ENCODE measurements around the gene KCNT1. TPM values are rescaled to one million over a fixed set of nuclear protein-coding genes. Genes with fewer than 3 reads are reported as not detected.

The KCNT1 gene
- total and polyA plus RNA-seq, 10 of the 15 experiments (the other 5 are each of a cell fraction or from before 2014, with no cell fraction given), result not detected

DNA sequence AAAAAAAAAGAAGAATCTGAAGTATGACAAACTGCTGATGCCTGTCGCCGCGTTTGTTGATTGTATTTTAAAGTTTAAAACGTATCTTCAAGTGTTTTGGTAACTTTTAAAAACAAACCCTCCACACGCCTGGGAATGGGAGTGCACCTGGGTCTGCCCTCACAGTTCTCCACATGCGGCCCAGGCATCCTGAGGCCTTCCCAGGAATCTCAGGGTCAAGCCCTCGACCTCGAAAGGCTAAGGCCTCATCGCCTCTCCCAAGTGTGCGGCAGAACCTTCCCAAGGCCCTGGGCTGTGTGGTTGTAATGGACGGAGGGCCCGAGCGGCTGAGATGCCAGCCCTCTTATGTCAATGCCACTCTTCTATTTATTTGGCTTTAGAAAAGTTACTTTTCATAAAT, 111.0 kb downstream of the KCNT1 start (continued):
- TF ChIP-seq, protein P1, sequence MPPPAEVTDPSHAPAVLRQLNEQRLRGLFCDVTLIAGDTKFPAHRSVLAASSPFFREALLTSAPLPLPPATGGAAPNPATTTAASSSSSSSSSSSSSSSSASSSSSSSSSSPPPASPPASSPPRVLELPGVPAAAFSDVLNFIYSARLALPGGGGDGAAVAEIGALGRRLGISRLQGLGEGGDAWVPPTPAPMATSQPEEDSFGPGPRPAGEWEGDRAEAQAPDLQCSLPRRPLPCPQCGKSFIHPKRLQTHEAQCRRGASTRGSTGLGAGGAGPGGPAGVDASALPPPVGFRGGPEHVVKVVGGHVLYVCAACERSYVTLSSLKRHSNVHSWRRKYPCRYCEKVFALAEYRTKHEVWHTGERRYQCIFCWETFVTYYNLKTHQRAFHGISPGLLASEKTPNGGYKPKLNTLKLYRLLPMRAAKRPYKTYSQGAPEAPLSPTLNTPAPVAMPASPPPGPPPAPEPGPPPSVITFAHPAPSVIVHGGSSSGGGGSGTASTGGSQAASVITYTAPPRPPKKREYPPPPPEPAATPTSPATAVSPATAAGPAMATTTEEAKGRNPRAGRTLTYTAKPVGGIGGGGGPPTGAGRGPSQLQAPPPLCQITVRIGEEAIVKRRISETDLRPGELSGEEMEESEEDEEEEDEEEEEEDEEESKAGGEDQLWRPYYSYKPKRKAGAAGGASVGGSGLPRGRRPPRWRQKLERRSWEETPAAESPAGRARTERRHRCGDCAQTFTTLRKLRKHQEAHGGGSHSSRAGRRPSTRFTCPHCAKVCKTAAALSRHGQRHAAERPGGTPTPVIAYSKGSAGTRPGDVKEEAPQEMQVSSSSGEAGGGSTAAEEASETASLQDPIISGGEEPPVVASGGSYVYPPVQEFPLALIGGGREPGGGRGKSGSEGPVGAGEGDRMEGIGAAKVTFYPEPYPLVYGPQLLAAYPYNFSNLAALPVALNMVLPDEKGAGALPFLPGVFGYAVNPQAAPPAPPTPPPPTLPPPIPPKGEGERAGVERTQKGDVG (CRISPR knock-in tag; IDR thresholded peaks at IDR 0.05), result no peak

DNA sequence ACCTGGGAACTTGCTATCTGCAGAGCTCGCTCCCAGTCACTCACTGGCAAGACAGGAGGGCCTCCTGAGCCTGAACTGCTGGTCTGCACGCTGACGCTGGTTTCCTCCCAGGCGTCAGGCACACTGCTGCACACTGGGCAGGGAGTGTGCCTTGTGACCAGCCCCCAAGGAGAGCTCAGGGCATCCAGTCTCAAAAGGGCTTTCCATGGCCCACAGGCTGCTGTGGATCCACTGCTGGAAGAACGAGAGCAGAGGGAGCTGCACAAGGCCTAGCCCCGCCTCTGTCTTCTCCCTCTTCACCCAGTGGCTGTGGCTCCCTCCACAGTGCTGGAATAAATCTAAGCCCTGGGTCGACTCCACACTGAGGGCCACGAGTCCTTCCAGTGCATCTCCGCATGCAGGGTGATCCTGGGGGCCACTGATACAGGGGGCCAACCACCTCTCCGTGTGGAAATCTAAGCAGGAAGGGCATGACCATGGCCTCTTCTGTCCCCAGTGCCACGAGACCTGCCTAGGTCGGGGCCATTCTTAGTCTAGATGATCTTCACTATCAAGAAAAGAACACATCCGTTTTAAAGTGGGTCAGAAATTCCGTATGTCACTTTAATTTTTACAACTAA, 111.8 kb downstream of the KCNT1 start:
- no peak for ATAC-seq
- H3K79me2 ChIP-seq (ENCODE audit: control insufficient read depth, insufficient read depth, low read length), result no peaks in the 10 kb centered on the region
- H3K9me3 ChIP-seq (replicated peaks; ENCODE audit: control insufficient read depth, insufficient read depth, low read length), result no peaks in the 10 kb centered on the region
- 88% methylated on average over 14 of the region's 14 CpGs for WGBS (ENCODE audit: insufficient coverage, insufficient replicate concordance, low lambda C conversion rate, missing lambda C conversion rate)
- peaks cover 19 to 28% of the 10 kb centered on the region in 2 experiments for H3K36me3 ChIP-seq (ENCODE audit: control insufficient read depth in 2 of 2, insufficient read depth in 2 of 2, low read length in 1 of 2)
- SMC1A ChIA-PET (ENCODE audit: uncharacterized antibody, unreplicated experiment), result no interaction called here
- H3K4me3 ChIP-seq, result no peak overlapping the region
- no peak for FAIRE-seq
- intact Hi-C loops (cut with micrococcal nuclease; ENCODE audit: unreplicated experiment) (no loop called here), in situ Hi-C loops (cut with MboI) (no loop called here)
- H3K4me1 ChIP-seq (ENCODE audit: control insufficient read depth, insufficient read depth, low read length), result no peaks in the 10 kb centered on the region
- BruUV-seq (replicated peaks), result no TSS peak
- no peak overlapping the region for H3K4me2 ChIP-seq (ENCODE audit: control insufficient read depth, insufficient read depth)
- no peaks in the 10 kb centered on the region for H3K27me3 ChIP-seq (replicated peaks in 1 of 2; ENCODE audit: control insufficient read depth in 2 of 2, insufficient read depth in 2 of 2, low read length in 1 of 2)
- RAD21 ChIA-PET (ENCODE audit: unreplicated experiment), result no interaction called here
- no peak overlapping the region for H3K9ac ChIP-seq (ENCODE audit: control insufficient read depth, insufficient read depth, low read length)
- no peak for DNase-seq (ENCODE audit: low read depth, low spot score)
- CTCF ChIA-PET, result no interaction called here
- no peaks in the 10 kb centered on the region; the same call in 1 of the 2 replicates for H4K20me1 ChIP-seq (ENCODE audit: control insufficient read depth, insufficient read depth)
- H2AFZ ChIP-seq (ENCODE audit: control insufficient read depth, low read depth, low read length), result no peak overlapping the region
- POLR2A ChIA-PET, result no interaction called here
- no peak overlapping the region for H3K27ac ChIP-seq (ENCODE audit: control insufficient read depth, insufficient read depth)
- TF ChIP-seq IKZF1 (conservative IDR thresholded peaks at IDR 0.05), result no peak
- TF ChIP-seq, protein P1 (CRISPR knock-in tag; IDR thresholded peaks at IDR 0.05), result no peak
- no peak for TF ChIP-seq SUZ12 (IDR thresholded peaks at IDR 0.05; ENCODE audit: unreplicated experiment)
- no peak for TF ChIP-seq ZNF622 (IDR thresholded peaks at IDR 0.05)
- TF ChIP-seq MYC (IDR thresholded peaks at IDR 0.05; ENCODE audit: insufficient read depth, insufficient read length, insufficient replicate concordance, low read length, severe bottlenecking), result no peak
- no peak for TF ChIP-seq SREBF2 (IDR thresholded peaks at IDR 0.05; ENCODE audit: low read length)
- no peak for TF ChIP-seq CEBPB (IDR thresholded peaks at IDR 0.05; ENCODE audit: borderline replicate concordance in 1 of 2, low read depth in 2 of 2, low read length in 2 of 2)
- TF ChIP-seq ATF7 (IDR thresholded peaks at IDR 0.05; ENCODE audit: low read depth), result no peak
- TF ChIP-seq ZNF217 (IDR thresholded peaks at IDR 0.05), result no peak
- TF ChIP-seq CHD2 (IDR thresholded peaks at IDR 0.05; ENCODE audit: borderline replicate concordance, low read depth, low read length), result no peak
- no peak for TF ChIP-seq MYB (IDR thresholded peaks at IDR 0.05; ENCODE audit: borderline replicate concordance, low read depth, low read length)
- no peak for TF ChIP-seq RELB (IDR thresholded peaks at IDR 0.05; ENCODE audit: low read depth)
- TF ChIP-seq NR2C2 (IDR thresholded peaks at IDR 0.05; ENCODE audit: borderline replicate concordance, control insufficient read depth, insufficient read length, low read depth), result no peak

Measured in GM12878 (cell line).